RWPE1 (cell line): Measurements from ENCODE around the gene ARHGEF37.

Source experiments
- CTCF ChIA-PET: fragments of 350-600 bp; sonication (Branson Sonifier 250); formaldehyde crosslinking; extraction: SDS; loops from one replicate; lab custom pipeline; 2021; lab: Yijun Ruan, JAX
- POLR2A ChIA-PET: fragments of 400-600 bp; formaldehyde crosslinking; extraction: SDS; loops from one replicate; lab custom pipeline; 2020; ENCODE audit warnings: antibody characterized with exemption; ENCODE audit not compliant: low non-redundant PET; lab: Yijun Ruan, JAX
- DNase-seq: peaks from one replicate; pipeline ENCODE4 v3.0.0; 2012; ENCODE audit warnings: low spot score
- H3K27ac ChIP-seq: fragments of 450-650 bp; 2 replicates; pipeline ENCODE4 v1.5.1; 2017
- CTCF ChIP-seq: fragments of 450-650 bp; conservative IDR thresholded peaks from 2 replicates; pipeline ENCODE4 v1.5.1; 2017; ENCODE audit warnings: low read depth, mild to moderate bottlenecking

ARHGEF37 gene

DNA sequence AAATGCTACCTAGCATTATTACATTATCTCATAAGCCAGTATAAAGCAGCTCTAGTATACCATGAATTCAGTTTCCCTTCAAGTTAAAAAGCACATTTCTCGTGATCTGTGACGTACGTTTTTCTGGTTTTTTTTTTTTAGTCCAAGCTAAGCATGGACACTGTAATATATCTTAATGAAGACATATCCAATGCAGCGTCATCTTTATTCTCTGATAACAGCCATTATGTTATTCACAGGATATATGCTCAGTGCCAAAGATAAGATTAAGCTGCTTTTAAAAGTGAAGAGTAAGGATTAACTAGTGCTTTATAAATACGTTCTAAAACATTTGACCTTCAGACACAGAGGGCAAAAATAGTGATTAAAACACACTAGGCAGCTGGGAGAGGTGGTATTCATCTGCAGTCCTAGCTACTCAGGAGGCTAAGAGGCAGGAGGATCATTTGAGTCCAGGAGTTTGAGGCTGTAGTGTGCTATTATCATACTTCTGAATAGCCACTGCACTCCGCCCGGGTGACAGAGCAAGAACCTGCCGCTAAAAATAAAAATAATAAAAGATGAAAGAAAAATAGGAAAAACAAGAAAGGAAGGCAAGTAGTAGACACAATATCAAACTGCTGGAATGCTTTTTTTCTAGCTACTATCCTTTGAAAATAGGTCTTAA is 37.8 kb upstream of the ARHGEF37 start:
- no peak for TF ChIP-seq CTCF
- ChIA-PET POLR2A (interaction anchor here (0.6 kb wide), 1 partner anchor 8 kb away, joined by 3 read pairs; the partner anchor contains the start of gene CSNK1A1), CTCF (interaction anchor here (0.9 to 1.4 kb wide), 2 partner anchors 9 to 104 kb away, joined by 4 to 7 read pairs; no protein-coding TSS in a partner anchor)
- H3K27ac ChIP-seq, result no peak overlapping the region
- no peak for DNase-seq

GRCh38 chr5:149544028-149544420 is 37.3 kb upstream of the ARHGEF37 start:
- TF ChIP-seq CTCF, result no peak
- no peak for DNase-seq
- no peak overlapping the region for H3K27ac ChIP-seq
- ChIA-PET POLR2A (no interaction called here), CTCF (interaction anchor here (0.9 to 1.4 kb wide), 2 partner anchors 8 to 104 kb away, joined by 4 to 7 read pairs; no protein-coding TSS in a partner anchor)

GRCh38 chr5:149545327-149545726 is 36.0 kb upstream of the ARHGEF37 start:
- no peak for TF ChIP-seq CTCF
- ChIA-PET CTCF (interaction anchor here (1.4 kb wide), 1 partner anchor 106 kb away, joined by 4 read pairs; no protein-coding TSS in a partner anchor), POLR2A (interaction anchor here (0.6 kb wide), 2 partner anchors 17 to 103 kb away, joined by 3 to 4 read pairs; no protein-coding TSS in a partner anchor)
- DNase-seq, result no peak
- peak overlapping the region; percentile 56 for H3K27ac ChIP-seq

- POLR2A ChIA-PET, result interaction anchor here (0.5 to 0.9 kb wide), 2 partner anchors 15 to 16 kb away, joined by 4 to 8 read pairs; no protein-coding TSS in a partner anchor
- CTCF ChIA-PET, result interaction anchor here (0.7 to 0.8 kb wide), 2 partner anchors 36 to 673 kb away, joined by 3 read pairs; no protein-coding TSS in a partner anchor
- no peak overlapping the region for H3K27ac ChIP-seq
- no peak for TF ChIP-seq CTCF
- peak; percentile 50 for DNase-seq
These were observed 34.3 kb upstream of the ARHGEF37 start for GRCh38 chr5:149546974-149547373.

DNA sequence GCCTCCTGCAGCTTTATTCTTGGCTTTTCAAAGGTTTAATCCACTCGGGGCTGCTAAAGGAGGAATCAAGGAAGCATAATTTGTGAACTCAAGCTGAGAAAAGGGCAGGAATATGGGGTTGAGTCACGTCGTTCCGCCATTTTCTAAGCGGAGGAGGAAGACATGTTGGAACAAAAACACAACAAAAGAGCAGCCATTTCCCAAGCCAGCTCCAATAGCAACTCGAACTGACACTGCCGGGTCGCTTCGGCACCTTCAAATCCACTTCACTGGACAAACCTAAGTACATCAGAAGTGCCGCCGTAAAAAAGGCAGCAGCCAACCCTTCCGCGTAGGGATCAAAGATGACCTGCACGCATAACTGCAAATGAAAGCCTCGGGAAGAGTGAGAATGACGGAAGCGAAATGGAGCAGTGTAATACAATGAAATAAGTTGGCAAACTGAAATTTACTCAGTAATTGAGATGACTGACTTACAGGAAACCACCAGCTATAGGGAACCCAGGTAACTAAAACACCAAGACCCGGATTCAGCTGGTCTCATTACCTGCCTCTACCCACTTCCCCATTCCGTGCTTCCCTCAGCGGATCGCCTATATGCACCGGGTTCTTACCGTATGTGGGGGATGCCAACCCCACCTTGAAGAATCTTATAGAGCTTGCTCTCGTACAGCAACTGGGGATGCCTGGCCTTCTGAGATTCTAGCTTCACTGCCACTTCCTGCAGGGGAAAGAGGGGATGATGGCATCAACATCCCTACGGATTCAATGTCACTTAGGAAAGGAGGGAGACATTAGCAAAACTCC is 31.6 kb upstream of the ARHGEF37 start:
- peak overlapping the region; percentile 95 for H3K27ac ChIP-seq
- POLR2A ChIA-PET, result interaction anchor here (0.5 to 0.6 kb wide), 2 partner anchors 107 to 195 kb away, joined by 3 read pairs; no protein-coding TSS in a partner anchor
- peak; percentile 54 for DNase-seq
- TF ChIP-seq CTCF, result no peak
- CTCF ChIA-PET, result interaction anchor here (0.5 to 1.0 kb wide), 4 partner anchors 10 to 110 kb away, joined by 3 to 4 read pairs (median 4); no protein-coding TSS in a partner anchor

DNA sequence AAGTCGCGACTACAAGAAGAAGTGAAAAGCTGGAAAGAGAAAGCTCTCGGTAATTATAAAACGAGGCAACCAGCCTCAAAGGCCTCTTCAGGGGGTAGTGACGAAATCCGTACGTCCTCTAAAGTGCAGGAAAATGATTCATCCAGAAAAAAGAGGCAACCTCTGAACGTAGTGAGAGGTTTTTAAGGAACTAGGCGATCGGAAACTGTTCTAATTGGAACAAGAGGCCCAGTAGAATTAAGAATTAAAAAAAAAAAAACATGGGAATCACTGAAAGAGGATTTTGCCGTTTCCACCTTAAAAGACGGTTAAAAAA is 31.1 kb upstream of the ARHGEF37 start:
- ChIA-PET POLR2A (interaction anchor here (0.6 kb wide), 1 partner anchor 29 kb away, joined by 3 read pairs; no protein-coding TSS in a partner anchor), CTCF (interaction anchor here (0.6 to 2.0 kb wide), 7 partner anchors 11 to 611 kb away, joined by 3 to 8 read pairs (median 3); no protein-coding TSS in a partner anchor)
- TF ChIP-seq CTCF, result no peak
- H3K27ac ChIP-seq, result peak overlapping the region; percentile 95
- peak; percentile 54 for DNase-seq
